ENCODE results near the gene CAMSAP2. TPM values are rescaled to one million over a fixed set of nuclear protein-coding genes. Genes with fewer than 3 reads are reported as not detected.

CAMSAP2 gene
- total RNA-seq, 1 experiment from 2014 or later = 30.3 TPM

GRCh38 chr1:200893411-200893901 lies 154.8 kb downstream of the CAMSAP2 start:
- CTCF ChIA-PET = interaction anchor here (1.8 to 2.5 kb wide), 2 partner anchors 14 to 79 kb away, joined by 5 read pairs; no protein-coding TSS in a partner anchor
- no peaks in the 10 kb centered on the region for H3K9me3 Mint-ChIP-seq (ENCODE audit: low read depth, unreplicated experiment)
- peak overlapping the region; percentile 89 for H3K27ac Mint-ChIP-seq (ENCODE audit: unreplicated experiment)
- peaks cover 82% of the 10 kb centered on the region for H3K36me3 Mint-ChIP-seq (ENCODE audit: insufficient read depth, unreplicated experiment)
- H3K4me3 Mint-ChIP-seq (ENCODE audit: low read depth, unreplicated experiment) = peak overlapping the region; percentile 99
- TF ChIP-seq CTCF (IDR thresholded peaks at IDR 0.05; ENCODE audit: unreplicated experiment) = no peak
- peaks cover 62% of the 10 kb centered on the region for H3K4me1 Mint-ChIP-seq (ENCODE audit: low read depth, unreplicated experiment)
- no TSS peak for BruUV-seq (replicated peaks)
- H3K27me3 Mint-ChIP-seq (ENCODE audit: unreplicated experiment) = no peaks in the 10 kb centered on the region
- peak; percentile 78 for DNase-seq
- intact Hi-C loops (cut with micrococcal nuclease; ENCODE audit: unreplicated experiment) = loop anchor here (2.0 to 5.0 kb wide), 2 partner anchors 79 to 149 kb away; no protein-coding TSS in a partner anchor

DNA sequence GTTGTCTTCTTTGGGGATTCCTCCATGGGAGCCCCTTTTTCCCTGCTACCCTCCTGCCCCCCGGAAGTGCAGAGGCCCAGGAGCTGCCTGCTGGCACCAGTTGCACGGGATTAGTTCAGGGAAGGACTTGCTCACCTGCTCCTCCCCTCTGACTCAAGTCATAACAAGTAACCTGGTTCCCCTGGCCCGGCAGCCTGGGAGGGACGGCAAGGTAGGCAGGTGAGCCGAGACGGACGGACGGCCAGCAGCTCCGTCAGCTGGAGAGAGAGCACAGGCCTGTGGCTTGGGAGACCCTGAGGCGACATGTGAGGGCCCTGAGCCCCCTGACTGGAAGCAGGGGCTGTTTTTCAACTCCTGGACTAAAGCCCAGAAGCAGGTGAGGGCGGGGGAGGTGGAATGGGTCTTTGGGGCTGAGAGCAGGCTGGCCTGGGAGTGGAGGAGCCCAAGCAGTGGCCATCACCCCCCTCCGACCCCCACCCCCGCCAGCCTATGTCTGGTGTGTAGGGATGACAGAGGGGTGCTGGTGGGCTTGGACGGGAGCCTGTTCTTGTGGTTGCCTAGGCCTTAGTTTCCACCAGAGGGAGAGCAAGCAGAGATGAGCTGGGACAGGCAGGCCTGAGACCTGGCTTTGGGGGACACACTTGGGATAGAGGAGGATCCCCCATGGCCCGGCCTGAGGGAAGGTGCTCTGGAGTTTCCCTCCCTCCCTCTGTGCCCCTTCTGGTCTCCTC lies 156.2 kb downstream of the CAMSAP2 start, which contains the start of gene INAVA:
INAVA (plus strand) TSS at position 189 of the 731 bp plus-strand sequence. CDS start 3,501 bp downstream, outside the sequence.
- Mint-ChIP-seq H3K27me3 (ENCODE audit: unreplicated experiment) (no peaks in the 10 kb centered on the region), H3K4me3 (ENCODE audit: low read depth, unreplicated experiment) (peak within 1 kb of the TSS; percentile 99), H3K4me1 (ENCODE audit: low read depth, unreplicated experiment) (peaks cover 62% of the 10 kb centered on the region), H3K36me3 (ENCODE audit: insufficient read depth, unreplicated experiment) (peaks cover 96% of the 10 kb centered on the region), H3K27ac (ENCODE audit: unreplicated experiment) (peak within 1 kb of the TSS; percentile 89), H3K9me3 (ENCODE audit: low read depth, unreplicated experiment) (no peaks in the 10 kb centered on the region)
- no peak for TF ChIP-seq CTCF (IDR thresholded peaks at IDR 0.05; ENCODE audit: unreplicated experiment)
- CTCF ChIA-PET = interaction anchor here (0.8 to 1.5 kb wide), 2 partner anchors 77 to 123 kb away, joined by 3 to 5 read pairs; no protein-coding TSS in a partner anchor
- peak; percentile 87 for DNase-seq
- intact Hi-C loops (cut with micrococcal nuclease; ENCODE audit: unreplicated experiment) = loop anchor here (5.0 kb wide), 1 partner anchor 77 kb away; no protein-coding TSS in a partner anchor
- BruUV-seq (replicated peaks) = no TSS peak

- H3K4me1 Mint-ChIP-seq (ENCODE audit: low read depth, unreplicated experiment) = peaks cover 61% of the 10 kb centered on the region
- peak overlapping the region; percentile 89 for H3K27ac Mint-ChIP-seq (ENCODE audit: unreplicated experiment)
- peak overlapping the region; percentile 99 for H3K4me3 Mint-ChIP-seq (ENCODE audit: low read depth, unreplicated experiment)
- H3K9me3 Mint-ChIP-seq (ENCODE audit: low read depth, unreplicated experiment) = no peaks in the 10 kb centered on the region
- H3K27me3 Mint-ChIP-seq (ENCODE audit: unreplicated experiment) = no peaks in the 10 kb centered on the region
- TF ChIP-seq CTCF (IDR thresholded peaks at IDR 0.05; ENCODE audit: unreplicated experiment) = no peak
- TSS peak; percentile 78 for BruUV-seq (replicated peaks)
- CTCF ChIA-PET = interaction anchor here (0.8 to 1.5 kb wide), 2 partner anchors 76 to 124 kb away, joined by 3 to 5 read pairs; no protein-coding TSS in a partner anchor
- H3K36me3 Mint-ChIP-seq (ENCODE audit: insufficient read depth, unreplicated experiment) = peaks cover 100% of the 10 kb centered on the region
- DNase-seq = peak; percentile 40
- intact Hi-C loops (cut with micrococcal nuclease; ENCODE audit: unreplicated experiment) = no loop called here
Observed at GRCh38 chr1:200895443-200895789, 156.7 kb downstream of the CAMSAP2 start.

GRCh38 chr1:200895801-200896530 lies 157.3 kb downstream of the CAMSAP2 start:
- peak overlapping the region; percentile 89 for H3K27ac Mint-ChIP-seq (ENCODE audit: unreplicated experiment)
- H3K36me3 Mint-ChIP-seq (ENCODE audit: insufficient read depth, unreplicated experiment) = peaks cover 100% of the 10 kb centered on the region
- H3K4me1 Mint-ChIP-seq (ENCODE audit: low read depth, unreplicated experiment) = peaks cover 61% of the 10 kb centered on the region
- no peaks in the 10 kb centered on the region for H3K9me3 Mint-ChIP-seq (ENCODE audit: low read depth, unreplicated experiment)
- H3K27me3 Mint-ChIP-seq (ENCODE audit: unreplicated experiment) = no peaks in the 10 kb centered on the region
- intact Hi-C loops (cut with micrococcal nuclease; ENCODE audit: unreplicated experiment) = no loop called here
- peak; percentile 55 for DNase-seq
- no peak for TF ChIP-seq CTCF (IDR thresholded peaks at IDR 0.05; ENCODE audit: unreplicated experiment)
- BruUV-seq (replicated peaks) = no TSS peak
- H3K4me3 Mint-ChIP-seq (ENCODE audit: low read depth, unreplicated experiment) = peak overlapping the region; percentile 99
- CTCF ChIA-PET = interaction anchor here (0.8 to 1.5 kb wide), 9 partner anchors 8 to 274 kb away, joined by 3 to 9 read pairs (median 5); no protein-coding TSS in a partner anchor

All from Calu3 (cell line).